HCT116 (cell line): ENCODE measurements around the gene PRKG2. TPM values are rescaled to one million over a fixed set of nuclear protein-coding genes. Genes with fewer than 3 reads are reported as not detected.

Source experiments
- ATAC-seq: fragments of 200-7000 bp; cut with Tn5 transposase; 2 replicates; pipeline ENCODE4 v1.9.1; 2020; ENCODE audit warnings: mild to moderate bottlenecking, moderate library complexity
- BruUV-seq: library from RNA; stranded (reverse); fragments of 400-500 nt; replicated peaks from 2 replicates; lab custom pipeline; 2021; lab: Mats Ljungman, UMichigan
- CTCF ChIA-PET: fragments of 300-600 bp; sonication (Branson Sonifier 250); formaldehyde crosslinking; loops from one replicate; lab custom pipeline; 2021; ENCODE audit warnings: antibody characterized with exemption; lab: Charles Lee
- POLR2A ChIA-PET: fragments of 300-600, 350-600 bp; sonication (Branson Sonifier 250); formaldehyde crosslinking; loops from one replicate; lab custom pipeline; 2021; ENCODE audit warnings: antibody characterized with exemption; lab: Charles Lee
- RAD21 ChIA-PET, 2 experiments: fragments of 300-600 bp; sonication (Branson Sonifier 250); formaldehyde crosslinking; loops; one replicate each; lab custom pipeline; 2023; ENCODE audit warnings: low total read pairs in 2 of 2; ENCODE audit not compliant: uncharacterized antibody in 2 of 2, unreplicated experiment in 2 of 2, low non-redundant PET in 1 of 2; lab: Charles Lee
- DNase-seq: peaks from one replicate; pipeline ENCODE4 v3.0.0-alpha.2; 2010; ENCODE audit warnings: low read depth, low spot score
- H2AFZ ChIP-seq: fragments of 200-600 bp; shearing (Covaris generic), sonication (generic); 2 replicates; pipeline ENCODE4 v1.6.1; 2017; ENCODE audit warnings: low read depth, mixed run types, mixed read lengths, antibody characterized with exemption, low read length; ENCODE audit not compliant: poor library complexity, severe bottlenecking
- H3K27ac ChIP-seq: 2 replicates; pipeline ENCODE4 v1.5.1; 2012; ENCODE audit warnings: low read depth, low read length
- H3K27me3 ChIP-seq: fragments of 200-600 bp; sonication (generic); 2 replicates; pipeline ENCODE4 v1.6.1; 2016; ENCODE audit warnings: mixed run types, low read length, mixed read lengths; ENCODE audit not compliant: insufficient read depth
- H3K36me3 ChIP-seq, 2 experiments: fragments of 200-500 bp in 1 of 2; fragments of 200-600 bp in 1 of 2; sonication (Bioruptor generic) in 1 of 2; sonication (generic) in 1 of 2; 2 replicates each; pipeline versions ENCODE4 v1.5.1 to v1.6.1; 2014 to 2016; ENCODE audit warnings: low read length in 2 of 2, inconsistent platforms in 1 of 2, mixed read lengths in 1 of 2, mixed run types in 1 of 2; ENCODE audit not compliant: insufficient read depth in 2 of 2, control insufficient read depth in 1 of 2
- H3K4me1 ChIP-seq, 2 experiments: fragments of 200-600 bp in 1 of 2; sonication (generic) in 1 of 2; 2 replicates each; pipeline versions ENCODE4 v1.5.1 to v1.6.1; 2012 to 2017; ENCODE audit warnings: low read length in 2 of 2, inconsistent platforms in 1 of 2, mild to moderate bottlenecking in 1 of 2, mixed read lengths in 1 of 2, mixed run types in 1 of 2, moderate library complexity in 1 of 2; ENCODE audit not compliant: insufficient read depth in 2 of 2, control insufficient read depth in 1 of 2
- H3K4me2 ChIP-seq: fragments of 200-600 bp; sonication (generic); 2 replicates; pipeline ENCODE4 v1.6.1; 2017; ENCODE audit warnings: mixed run types, low read length, mixed read lengths
- H3K4me3 ChIP-seq, 2 experiments: fragments of 200-600 bp in 1 of 2; sonication (generic) in 1 of 2; replicated peaks in 1 of 2; 2 replicates each; pipeline ENCODE4 v1.5.1; 2011 to 2016; ENCODE audit warnings: low read length in 2 of 2, control low read depth in 1 of 2, low read depth in 1 of 2, mild to moderate bottlenecking in 1 of 2, mixed read lengths in 1 of 2, mixed run types in 1 of 2
- H3K79me2 ChIP-seq: fragments of 200-600 bp; sonication (generic); 2 replicates; pipeline ENCODE4 v1.6.1; 2017; ENCODE audit warnings: mild to moderate bottlenecking, mixed run types, low read length, moderate library complexity, mixed read lengths; ENCODE audit not compliant: insufficient read depth
- H3K9ac ChIP-seq: fragments of 200-600 bp; sonication (generic); 2 replicates; pipeline ENCODE4 v1.6.1; 2016; ENCODE audit warnings: low read length, mixed read lengths
- H3K9me2 ChIP-seq: fragments of 200-600 bp; sonication (generic), shearing (Covaris generic); 2 replicates; pipeline ENCODE4 v1.6.1; 2017; ENCODE audit warnings: mixed run types, mild to moderate bottlenecking, moderate library complexity; ENCODE audit not compliant: insufficient read depth
- H3K9me3 ChIP-seq, 2 experiments: fragments of 200-500 bp in 1 of 2; fragments of 200-600 bp in 1 of 2; sonication (Bioruptor generic) in 1 of 2; sonication (generic) in 1 of 2; 2 replicates each; pipeline ENCODE4 v1.6.1; 2014 to 2017; ENCODE audit warnings: low read length in 2 of 2, mixed read lengths in 2 of 2, inconsistent platforms in 1 of 2, low read depth in 1 of 2, mild to moderate bottlenecking in 1 of 2, mixed run types in 1 of 2, moderate library complexity in 1 of 2; ENCODE audit not compliant: control insufficient read depth in 1 of 2, insufficient read depth in 1 of 2
- H4K20me1 ChIP-seq: fragments of 200-600 bp; sonication (generic), shearing (Covaris generic); 2 replicates; pipeline ENCODE4 v1.6.1; 2017; ENCODE audit warnings: mixed run types, mild to moderate bottlenecking, moderate library complexity; ENCODE audit not compliant: insufficient read depth
- ATF3 ChIP-seq: IDR thresholded peaks from 2 replicates; pipeline ENCODE4 v1.6.1; 2012
- CBX3 ChIP-seq: IDR thresholded peaks from 2 replicates; pipeline ENCODE4 v1.6.1; 2012; ENCODE audit warnings: low read depth
- EGR1 ChIP-seq: IDR thresholded peaks from 2 replicates; pipeline ENCODE4 v1.6.1; 2012; ENCODE audit warnings: low read depth
- ELF1 ChIP-seq: IDR thresholded peaks from 2 replicates; pipeline ENCODE4 v1.6.1; 2012; ENCODE audit warnings: low read depth, borderline replicate concordance
- EZH2 ChIP-seq: fragments of 200-600 bp; sonication (generic); IDR thresholded peaks from 2 replicates; pipeline ENCODE4 v1.6.1; 2017; ENCODE audit warnings: antibody characterized with exemption, mixed run types
- EZH2phosphoT487 ChIP-seq: fragments of 200-600 bp; IDR thresholded peaks from 2 replicates; pipeline ENCODE4 v1.6.1; 2018; ENCODE audit warnings: antibody characterized with exemption, borderline replicate concordance
- JUND ChIP-seq: IDR thresholded peaks from 2 replicates; pipeline ENCODE4 v1.6.1; 2012
- MAX ChIP-seq: IDR thresholded peaks from 2 replicates; pipeline ENCODE4 v1.6.1; 2012
- POLR2AphosphoS5 ChIP-seq: IDR thresholded peaks from 2 replicates; pipeline ENCODE4 v1.6.1; 2011; ENCODE audit warnings: mild to moderate bottlenecking, low read depth, low read length, moderate library complexity
- RAD21 ChIP-seq: IDR thresholded peaks from 2 replicates; pipeline ENCODE4 v1.6.1; 2012; ENCODE audit warnings: low read depth, mild to moderate bottlenecking
- REST ChIP-seq: IDR thresholded peaks from 2 replicates; pipeline ENCODE4 v1.6.1; 2012; ENCODE audit warnings: low read depth
- SIN3A ChIP-seq: IDR thresholded peaks from 2 replicates; pipeline ENCODE4 v1.6.1; 2012; ENCODE audit warnings: low read depth
- SP1 ChIP-seq: IDR thresholded peaks from 2 replicates; pipeline ENCODE4 v1.6.1; 2012; ENCODE audit warnings: low read depth
- SRF ChIP-seq: IDR thresholded peaks from 2 replicates; pipeline ENCODE4 v1.6.1; 2012; ENCODE audit warnings: low read depth
- TCF7L2 ChIP-seq: IDR thresholded peaks from 2 replicates; pipeline ENCODE4 v1.7.0; 2011; ENCODE audit warnings: borderline replicate concordance, inconsistent platforms; ENCODE audit not compliant: insufficient read depth, insufficient read length; ENCODE audit errors: extremely low read depth
- ZFX ChIP-seq: fragments of 450-650 bp; IDR thresholded peaks from 2 replicates; pipeline ENCODE4 v1.6.1; 2017
- ZNF274 ChIP-seq: fragments of 200-500 bp; sonication (Bioruptor generic); IDR thresholded peaks from 2 replicates; pipeline ENCODE4 v1.6.1; 2014; ENCODE audit warnings: mild to moderate bottlenecking, low read depth, low read length, inconsistent platforms
- intact Hi-C: fragments of 100-400 bp; cut with micrococcal nuclease; formaldehyde crosslinking; loops from 2 replicates; pipeline ENCODE4 v1.10.0; 2022
- total RNA-seq: library from RNA; stranded (reverse); gene quantifications from one replicate; pipeline ENCODE4 v1.2.1, GENCODE V29; 2021; ENCODE audit not compliant: unreplicated experiment

Gene PRKG2
- total RNA-seq, 1 experiment from 2014 or later = 2.1 TPM

DNA sequence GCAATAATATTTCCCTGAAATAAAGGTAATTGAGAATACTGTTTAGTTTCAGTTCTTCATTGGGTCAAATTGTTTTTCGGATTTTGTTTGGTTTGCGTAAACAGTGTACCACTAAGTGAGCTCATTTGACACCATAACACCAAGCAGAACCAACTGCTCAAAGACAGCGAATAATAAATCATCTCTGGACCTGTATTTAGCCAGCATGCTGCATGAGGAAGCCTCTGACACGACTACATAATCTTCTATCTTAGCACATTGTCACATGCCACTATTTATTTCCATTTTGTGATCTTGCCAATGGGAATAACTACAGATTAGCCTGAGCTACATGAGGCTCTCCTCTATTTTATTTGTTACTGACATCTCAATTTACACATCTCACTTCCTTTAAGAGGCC, 12.1 kb upstream of the PRKG2 start:
- ChIA-PET POLR2A (no interaction called here), CTCF (no interaction called here), RAD21 (no interaction called here)
- DNase-seq (no peak), ATAC-seq (no peak)
- H3K36me3 ChIP-seq = no peaks in the 10 kb centered on the region
- H3K9me3 ChIP-seq = no peaks in the 10 kb centered on the region
- intact Hi-C loops = no loop called here
- H3K4me2 ChIP-seq = no peak overlapping the region
- H3K9ac ChIP-seq = no peak overlapping the region
- H3K4me3 ChIP-seq = no peak overlapping the region
- no peaks in the 10 kb centered on the region for H3K27me3 ChIP-seq
- H3K4me1 ChIP-seq = no peaks in the 10 kb centered on the region
- no peak overlapping the region for H2AFZ ChIP-seq
- no TSS peak for BruUV-seq
- H3K27ac ChIP-seq = no peak overlapping the region
- H3K79me2 ChIP-seq = no peaks in the 10 kb centered on the region
- TF ChIP-seq POLR2AphosphoS5 = no peak
- TF ChIP-seq ZNF274 = no peak
- TF ChIP-seq SP1 = no peak
- TF ChIP-seq SIN3A = no peak
- TF ChIP-seq EZH2 = no peak
- TF ChIP-seq ATF3 = no peak
- no peak for TF ChIP-seq CBX3
- no peak for TF ChIP-seq ELF1
- no peak for TF ChIP-seq SRF
- TF ChIP-seq EZH2phosphoT487 = no peak
- no peak for TF ChIP-seq JUND
- TF ChIP-seq RAD21 = no peak
- no peak for TF ChIP-seq TCF7L2
- no peak for TF ChIP-seq EGR1
- TF ChIP-seq MAX = no peak
- TF ChIP-seq ZFX = no peak
- TF ChIP-seq REST = no peak
- no peaks in the 10 kb centered on the region for H4K20me1 ChIP-seq
- H3K9me2 ChIP-seq = no peaks in the 10 kb centered on the region
